ENCODE results near the gene UBQLNL.

UBQLNL gene

GRCh38 chr11:5507177-5507932 is 9.1 kb downstream of the UBQLNL start:
- DNase-seq: no peak

GRCh38 chr11:5505363-5506048 is 11.0 kb downstream of the UBQLNL start:
- no peak for DNase-seq

GRCh38 chr11:5504403-5504921 is 12.0 kb downstream of the UBQLNL start:
- DNase-seq: no peak

GRCh38 chr11:5500393-5500801 is 16.1 kb downstream of the UBQLNL start:
- DNase-seq: no peak

GRCh38 chr11:5499671-5500070 is 16.8 kb downstream of the UBQLNL start:
- DNase-seq: no peak

GRCh38 chr11:5489576-5490357 is 26.7 kb downstream of the UBQLNL start:
- DNase-seq: no peak

- no peak for DNase-seq
Observed at GRCh38 chr11:5488798-5489399, 27.6 kb downstream of the UBQLNL start.

- DNase-seq: no peak
Observed at GRCh38 chr11:5488385-5488784, 28.1 kb downstream of the UBQLNL start, which contains the start of gene OR52D1. Gene OR52D1 (plus strand): TSS chr11:5488685. CDS start chr11:5488707, 22 bp downstream.

GRCh38 chr11:5486421-5486820 is 30.1 kb downstream of the UBQLNL start:
- peak; percentile 6 for DNase-seq

GRCh38 chr11:5486003-5486402 is 30.5 kb downstream of the UBQLNL start:
- DNase-seq: no peak

GRCh38 chr11:5476186-5476819 is 40.2 kb downstream of the UBQLNL start:
- peak; percentile 42 for DNase-seq

- DNase-seq: no peak
Observed at GRCh38 chr11:5473921-5474320, 42.6 kb downstream of the UBQLNL start.

- DNase-seq: no peak
Observed at GRCh38 chr11:5467527-5467926, 49.0 kb downstream of the UBQLNL start.

All from stimulated activated CD4-positive, alpha-beta T cell treated with anti-CD3 and anti-CD28 coated beads, Interleukin-4, amount 100 ng/mL, for 24 hours (primary cell).